SK-N-DZ (cell line): ENCODE measurements around the gene SIDT2.
"Not testable (repeated sequence)": the region's sequence is repeated elsewhere in the genome, so short reads cannot be mapped to it uniquely, and the experiment has no call there.

Source experiments
- DNase-seq: peaks from one replicate; pipeline ENCODE4 v3.0.0-alpha.2; 2015; ENCODE audit warnings: low spot score

Gene SIDT2

GRCh38 chr11:117171404-117172061, 7.0 kb upstream of the SIDT2 start:
- no peak for DNase-seq

GRCh38 chr11:117172724-117173421, 5.7 kb upstream of the SIDT2 start:
- DNase-seq, result no peak

GRCh38 chr11:117175104-117175503, 3.4 kb upstream of the SIDT2 start:
- no peak for DNase-seq

GRCh38 chr11:117175781-117176180, 2.8 kb upstream of the SIDT2 start:
- no peak for DNase-seq

- no peak for DNase-seq
Observed at GRCh38 chr11:117176186-117176585, 2.4 kb upstream of the SIDT2 start.

GRCh38 chr11:117177534-117178209, 871 bp upstream of the SIDT2 start:
- no peak for DNase-seq

- peak; percentile 11 for DNase-seq
Observed at GRCh38 chr11:117179048-117179999, 781 bp downstream of the SIDT2 start.

- no peak for DNase-seq
Observed at GRCh38 chr11:117180020-117180419, 1.5 kb downstream of the SIDT2 start.

GRCh38 chr11:117180661-117181585, 2.4 kb downstream of the SIDT2 start:
- DNase-seq, result no peak

GRCh38 chr11:117181586-117182550, 3.3 kb downstream of the SIDT2 start:
- DNase-seq, result no peak

- DNase-seq, result no peak
Observed at GRCh38 chr11:117182551-117182935, 4.0 kb downstream of the SIDT2 start.

GRCh38 chr11:117183178-117183577, 4.6 kb downstream of the SIDT2 start:
- DNase-seq, result not testable (repeated sequence)

- DNase-seq, result no peak
Observed at GRCh38 chr11:117183724-117184349, 5.3 kb downstream of the SIDT2 start.

GRCh38 chr11:117185736-117186430, 7.3 kb downstream of the SIDT2 start:
- DNase-seq, result no peak

GRCh38 chr11:117186431-117186761, 7.9 kb downstream of the SIDT2 start:
- no peak for DNase-seq

- DNase-seq, result no peak
Observed at GRCh38 chr11:117187007-117187406, 8.5 kb downstream of the SIDT2 start.

- DNase-seq, result no peak
Observed at GRCh38 chr11:117187428-117187798, 8.9 kb downstream of the SIDT2 start.

- no peak for DNase-seq
Observed at GRCh38 chr11:117187799-117188481, 9.4 kb downstream of the SIDT2 start.
